HG02973 (cell line): ENCODE measurements around the gene TACR3.
"Not testable (repeated sequence)": the region's sequence is repeated elsewhere in the genome, so short reads cannot be mapped to it uniquely, and the experiment has no call there.

Experiments
- ATAC-seq: cut with Tn5 transposase; IDR thresholded peaks from one replicate; pipeline ENCODE4 v1.9.1; 2021; ENCODE audit warnings: moderate library complexity; ENCODE audit not compliant: unreplicated experiment

TACR3 gene, protein sequence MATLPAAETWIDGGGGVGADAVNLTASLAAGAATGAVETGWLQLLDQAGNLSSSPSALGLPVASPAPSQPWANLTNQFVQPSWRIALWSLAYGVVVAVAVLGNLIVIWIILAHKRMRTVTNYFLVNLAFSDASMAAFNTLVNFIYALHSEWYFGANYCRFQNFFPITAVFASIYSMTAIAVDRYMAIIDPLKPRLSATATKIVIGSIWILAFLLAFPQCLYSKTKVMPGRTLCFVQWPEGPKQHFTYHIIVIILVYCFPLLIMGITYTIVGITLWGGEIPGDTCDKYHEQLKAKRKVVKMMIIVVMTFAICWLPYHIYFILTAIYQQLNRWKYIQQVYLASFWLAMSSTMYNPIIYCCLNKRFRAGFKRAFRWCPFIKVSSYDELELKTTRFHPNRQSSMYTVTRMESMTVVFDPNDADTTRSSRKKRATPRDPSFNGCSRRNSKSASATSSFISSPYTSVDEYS

DNA sequence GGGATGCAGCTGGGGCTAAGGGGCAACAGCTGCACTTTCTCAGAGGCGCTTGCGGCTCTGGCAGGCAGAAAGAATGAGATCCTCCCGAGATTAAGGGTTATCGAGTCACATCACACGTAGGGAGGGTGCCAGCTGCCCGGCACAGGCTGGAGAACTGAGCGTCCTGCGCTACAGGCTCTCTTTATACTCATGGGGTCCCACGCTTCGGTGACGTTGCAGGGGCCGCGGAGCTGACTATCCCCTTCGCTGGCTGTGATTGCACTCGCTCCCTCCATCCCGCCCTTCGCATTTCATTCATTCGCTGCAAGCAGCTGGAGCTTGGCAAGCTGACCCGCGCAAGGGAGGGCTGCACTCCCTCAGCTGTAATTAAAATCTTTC lies at the start of gene TACR3:
Gene TACR3 (minus strand): TSS at position 156 of the 378 bp plus-strand sequence. CDS start 310 bp downstream, outside the sequence.
- no peak for ATAC-seq

DNA sequence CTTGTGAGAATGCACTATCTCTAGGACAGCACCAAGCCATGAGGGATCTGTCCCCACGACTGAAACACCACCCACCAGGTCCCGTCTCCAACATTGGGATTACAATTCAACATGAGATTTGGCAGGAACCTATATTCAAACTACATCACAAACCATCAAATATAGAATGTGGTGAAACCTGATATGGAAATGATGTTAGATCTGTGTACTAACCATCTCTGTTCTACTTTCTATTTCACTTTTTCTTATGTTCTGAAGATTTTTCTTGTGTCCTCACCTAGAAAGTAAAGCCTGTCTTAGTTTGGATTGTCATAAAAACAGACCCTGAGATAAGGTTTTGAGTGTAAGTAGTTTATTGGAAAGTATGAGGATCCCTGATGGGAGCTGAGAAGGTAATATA lies 37.8 kb upstream of the TACR3 start:
- ATAC-seq, result no peak

DNA sequence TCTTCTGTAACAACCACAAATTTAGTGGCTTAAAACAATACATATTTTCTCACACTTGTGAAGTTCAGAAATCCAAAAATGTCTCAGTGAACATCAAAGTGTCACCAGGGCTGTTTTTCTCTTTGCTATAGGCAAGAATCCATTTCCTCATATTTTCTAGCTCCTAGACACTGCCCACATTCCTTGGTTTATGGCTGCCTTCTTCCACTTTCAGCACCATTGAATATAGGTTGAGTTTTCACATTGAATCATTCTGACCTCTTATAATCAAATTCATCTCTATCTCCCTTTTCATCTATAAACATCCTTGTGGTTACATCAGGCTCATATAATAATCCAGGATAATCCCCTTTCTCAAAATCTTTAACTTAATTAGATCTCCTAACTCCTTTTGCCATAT lies 37.0 kb upstream of the TACR3 start:
- no peak for ATAC-seq

DNA sequence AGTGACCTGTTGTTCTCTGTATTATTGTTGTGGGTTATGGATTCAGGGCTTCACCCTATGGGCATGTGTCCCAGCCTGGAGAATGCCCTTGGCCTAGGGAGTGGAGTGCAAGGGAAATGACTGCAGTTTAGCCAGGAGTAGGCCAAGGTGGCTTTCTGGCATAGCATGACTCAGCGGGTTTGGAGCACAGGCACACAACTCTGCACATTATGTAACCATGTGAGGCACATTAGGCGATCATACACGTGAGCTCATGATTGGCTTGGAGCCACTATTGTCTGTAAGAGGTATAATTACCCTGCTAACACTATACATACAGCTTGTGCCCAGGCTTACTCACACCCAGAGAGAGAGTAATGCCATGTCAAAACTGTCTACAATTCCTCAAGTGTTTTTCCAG lies 35.1 kb upstream of the TACR3 start:
- no peak for ATAC-seq

DNA sequence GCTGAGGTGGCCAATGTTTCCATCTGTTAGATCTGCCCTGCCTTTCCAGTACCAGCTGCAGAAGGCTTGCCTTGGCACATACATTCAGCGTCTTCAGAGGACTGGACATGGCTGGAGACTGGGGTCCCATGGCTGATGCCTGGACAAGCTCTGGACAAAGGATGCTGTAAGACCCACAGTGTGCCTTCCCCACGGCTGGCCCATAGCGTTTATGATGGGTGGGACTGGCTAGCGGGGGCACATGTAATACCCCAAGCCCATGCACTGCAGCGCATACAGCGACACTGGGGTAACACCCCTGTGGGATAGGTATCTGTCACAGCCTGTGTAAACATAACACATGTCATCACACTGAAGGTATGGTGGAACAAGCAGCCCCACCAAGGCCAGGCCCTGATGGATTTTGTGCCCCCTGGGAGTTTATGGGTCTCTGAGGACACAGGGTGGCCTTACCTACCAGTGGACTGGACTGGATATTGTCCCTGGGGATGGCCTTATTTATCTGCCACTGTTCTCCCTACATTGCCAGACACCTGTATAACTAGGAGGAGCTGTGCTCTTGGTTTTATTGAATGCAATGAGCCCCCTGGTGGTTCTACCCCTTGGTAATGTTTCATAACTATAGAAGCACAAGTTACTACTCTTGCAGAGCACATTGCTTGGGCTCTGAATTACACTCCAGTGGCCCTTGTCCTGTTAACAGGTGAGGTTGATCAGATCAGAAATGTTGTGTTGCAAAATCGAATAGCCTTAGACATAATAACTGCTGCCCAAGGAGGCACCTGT lies 34.3 kb upstream of the TACR3 start:
- ATAC-seq, result no peak

DNA sequence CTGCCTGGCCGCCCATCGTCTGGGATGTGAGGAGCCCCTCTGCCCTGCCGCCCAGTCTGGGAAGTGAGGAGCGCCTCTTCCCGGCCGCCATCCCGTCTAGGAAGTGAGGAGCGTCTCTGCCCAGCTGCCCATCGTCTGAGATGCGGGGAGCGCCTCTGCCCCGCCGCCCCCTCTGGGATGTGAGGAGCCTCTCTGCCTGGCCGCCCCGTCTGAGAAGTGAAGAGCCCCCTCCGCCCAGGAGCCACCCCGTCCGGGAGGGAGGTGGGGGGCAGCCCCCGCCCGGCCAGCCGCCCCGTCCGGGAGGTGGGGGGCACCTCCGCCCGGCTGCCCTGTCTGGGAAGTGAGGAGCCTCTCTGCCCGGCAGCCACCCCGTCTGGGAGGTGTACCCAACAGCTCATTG lies 3.4 kb upstream of the TACR3 start:
- ATAC-seq, result not testable (repeated sequence)

DNA sequence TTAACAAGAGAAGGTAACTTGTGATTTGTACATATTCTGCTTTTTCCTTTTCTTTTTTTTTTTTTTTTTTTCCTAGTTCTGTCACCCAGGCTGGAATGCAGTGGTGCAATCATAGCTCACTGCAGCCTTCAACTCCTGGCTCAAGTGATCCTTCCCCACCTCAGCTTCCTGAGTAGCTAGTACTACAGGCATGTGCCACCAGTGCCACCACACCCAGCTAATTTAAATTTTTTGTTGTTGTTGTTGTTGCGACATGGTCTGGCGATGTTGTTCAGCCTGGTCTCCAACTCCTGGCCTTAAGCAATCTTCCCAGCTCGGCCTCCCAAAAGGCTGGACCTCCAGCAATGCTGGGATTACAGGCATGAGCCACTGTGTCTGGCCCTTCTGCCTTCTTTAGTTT lies 1.5 kb upstream of the TACR3 start:
- ATAC-seq, result no peak

DNA sequence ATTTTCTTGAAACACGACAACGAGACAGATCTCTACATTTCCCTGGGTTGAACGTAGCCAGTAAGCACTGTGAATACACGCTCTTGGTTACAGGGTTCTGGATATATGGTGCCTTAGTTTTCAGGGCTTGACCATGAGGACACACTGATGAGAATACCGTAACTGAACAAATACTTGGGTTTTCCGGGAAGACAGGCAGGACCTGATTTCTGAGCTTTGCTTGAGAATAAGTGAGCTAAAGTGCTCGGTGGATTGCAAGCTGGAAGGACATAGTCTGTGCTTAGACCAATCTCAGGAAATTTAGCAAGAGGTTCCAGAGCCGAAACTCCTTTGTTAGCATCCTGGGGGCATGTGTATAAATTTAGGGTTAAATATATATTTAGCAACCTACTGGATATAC lies 876 bp upstream of the TACR3 start:
- ATAC-seq, result no peak

DNA sequence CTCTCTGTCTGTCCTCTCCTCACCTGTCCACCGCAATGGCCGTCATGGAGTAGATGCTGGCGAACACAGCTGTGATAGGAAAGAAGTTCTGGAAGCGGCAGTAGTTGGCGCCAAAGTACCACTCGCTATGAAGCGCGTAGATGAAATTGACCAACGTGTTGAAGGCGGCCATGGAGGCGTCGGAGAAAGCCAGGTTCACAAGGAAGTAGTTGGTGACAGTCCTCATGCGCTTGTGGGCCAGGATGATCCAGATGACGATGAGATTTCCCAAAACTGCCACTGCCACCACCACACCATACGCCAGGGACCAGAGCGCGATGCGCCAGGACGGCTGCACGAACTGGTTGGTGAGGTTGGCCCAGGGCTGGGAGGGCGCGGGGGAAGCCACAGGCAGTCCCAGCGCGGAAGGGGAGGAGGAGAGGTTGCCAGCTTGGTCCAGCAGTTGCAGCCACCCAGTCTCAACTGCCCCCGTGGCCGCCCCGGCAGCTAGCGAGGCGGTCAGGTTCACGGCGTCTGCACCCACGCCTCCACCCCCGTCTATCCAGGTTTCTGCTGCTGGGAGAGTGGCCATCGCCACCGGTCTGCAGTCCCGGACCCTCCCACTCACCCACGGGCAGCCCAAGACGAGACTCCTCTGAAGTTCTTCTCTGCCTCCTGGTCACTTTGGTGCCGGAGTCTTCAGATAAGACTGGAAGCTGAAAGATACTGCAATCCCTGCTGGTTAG lies 518 bp downstream of the TACR3 start:
- ATAC-seq, result no peak

DNA sequence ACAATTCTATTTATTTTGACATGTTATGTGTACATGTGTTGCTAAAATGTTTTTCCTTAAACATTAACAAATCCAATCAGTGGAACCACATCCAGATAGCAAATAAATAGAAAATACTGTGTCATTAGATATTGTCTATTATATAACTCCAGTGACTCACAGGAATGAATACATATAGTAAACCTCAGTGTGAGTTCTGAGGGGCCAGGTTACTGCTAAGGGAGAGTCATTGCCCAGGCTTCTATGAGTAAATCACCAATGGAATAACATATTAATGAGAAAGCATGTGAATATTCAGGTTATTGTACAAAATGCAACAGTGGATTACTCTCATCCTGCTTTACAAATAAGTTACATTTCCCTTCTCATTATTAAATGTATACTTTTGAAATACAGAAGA lies 27.2 kb downstream of the TACR3 start:
- no peak for ATAC-seq

DNA sequence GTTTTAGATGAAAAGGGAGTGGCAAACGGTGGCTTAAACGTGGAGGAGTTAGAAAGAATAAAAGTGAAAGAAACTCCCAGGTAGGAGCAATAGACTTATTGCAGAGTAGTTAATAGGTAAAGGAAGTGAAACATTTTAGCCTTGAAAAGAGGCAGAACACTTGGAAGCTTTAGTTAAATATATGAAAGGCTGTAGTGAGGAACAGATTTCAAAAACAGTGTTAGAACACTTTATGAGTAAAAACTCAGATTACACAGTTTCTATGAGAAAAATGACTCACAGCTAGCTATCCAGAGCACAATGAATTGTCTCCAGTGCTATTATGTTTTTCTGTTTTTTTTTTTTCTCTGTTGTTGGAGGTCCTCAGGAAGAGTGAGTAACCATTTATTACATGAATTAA lies 45.8 kb downstream of the TACR3 start:
- ATAC-seq, result no peak

DNA sequence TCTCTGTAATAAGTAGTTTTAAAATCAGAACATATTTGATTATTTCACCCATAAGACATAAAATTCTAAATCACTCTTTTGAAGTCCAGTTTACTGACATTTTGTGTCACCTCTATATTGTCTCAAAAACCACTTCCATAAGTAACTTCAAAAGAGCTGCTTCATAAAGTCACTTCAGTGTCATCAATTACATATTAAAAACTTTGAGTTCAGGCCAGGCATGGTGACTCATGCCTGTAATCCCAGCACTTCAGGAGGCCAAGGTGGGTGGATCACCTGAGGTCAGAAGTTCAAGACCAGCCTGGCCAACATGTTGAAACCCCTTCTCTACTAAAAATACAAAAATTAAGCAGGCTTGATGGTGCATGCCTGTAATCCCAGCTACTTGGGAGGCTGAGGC lies 53.0 kb downstream of the TACR3 start:
- ATAC-seq, result not testable (repeated sequence)

DNA sequence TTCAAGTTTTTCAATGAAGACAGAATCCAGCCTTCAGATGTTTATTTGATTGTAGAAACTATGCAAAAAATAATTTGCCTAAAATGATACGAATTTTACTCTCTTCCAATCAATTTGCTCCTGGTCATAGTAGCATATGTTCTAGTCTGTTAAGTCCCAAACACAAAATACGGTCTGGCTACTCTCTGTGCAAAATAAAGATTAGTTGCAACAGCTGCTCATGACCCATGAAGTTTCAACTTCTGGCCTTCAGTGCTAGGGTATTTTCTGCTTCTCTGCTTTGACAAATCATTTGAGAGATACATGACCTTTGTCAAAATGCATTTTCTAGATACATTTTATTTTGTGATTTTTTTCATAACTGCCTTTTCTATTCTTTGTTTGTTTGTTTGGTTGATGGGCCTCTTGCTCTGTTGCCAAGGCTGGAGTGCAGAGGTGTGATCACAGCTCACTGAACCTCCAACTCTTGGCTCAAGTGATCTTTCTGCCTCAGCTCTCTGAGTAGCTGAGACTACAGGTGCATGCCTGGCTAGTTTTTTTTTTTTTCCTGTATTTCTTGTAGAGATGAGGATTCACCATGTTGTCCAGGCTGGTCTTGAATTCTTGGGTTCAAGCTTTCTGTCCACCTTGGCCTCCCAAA lies 55.2 kb downstream of the TACR3 start:
- no peak for ATAC-seq

DNA sequence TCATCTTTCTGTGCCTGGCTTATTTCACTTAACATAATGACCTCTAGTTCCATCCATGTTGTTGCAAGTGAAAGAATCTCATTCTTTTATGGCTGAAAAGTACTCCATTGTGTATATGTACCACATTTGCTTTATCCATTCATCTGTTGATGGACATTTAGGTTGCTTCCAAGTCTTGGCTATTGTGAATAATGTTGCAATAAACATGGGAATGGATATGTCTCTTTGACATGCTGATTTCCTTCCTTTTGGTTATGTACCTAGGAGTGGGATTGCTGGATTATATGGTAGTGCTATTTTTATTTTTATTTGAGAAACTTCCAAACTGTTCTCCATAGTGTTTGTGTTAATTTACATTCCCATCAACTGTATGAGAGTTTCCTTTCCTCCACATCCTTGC lies 71.2 kb downstream of the TACR3 start:
- no peak for ATAC-seq

DNA sequence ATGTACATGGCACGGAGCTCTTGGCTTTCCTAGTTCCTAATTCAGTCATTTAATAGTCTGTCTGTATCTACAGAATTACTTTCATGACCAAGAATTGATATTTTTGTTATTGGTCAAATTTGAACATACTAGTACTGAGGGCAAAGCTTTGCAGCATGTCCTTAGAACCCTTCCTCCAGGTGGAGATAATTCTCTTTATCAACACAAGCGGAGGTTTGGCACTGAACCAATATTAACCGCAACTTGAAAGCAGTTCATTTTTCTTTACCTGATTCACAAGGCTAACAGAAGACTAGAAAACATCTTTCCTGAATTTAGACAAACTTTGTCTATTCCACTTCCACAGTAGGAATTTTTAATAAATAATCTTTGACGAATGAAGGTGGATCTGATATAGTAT lies 73.8 kb downstream of the TACR3 start:
- no peak for ATAC-seq

DNA sequence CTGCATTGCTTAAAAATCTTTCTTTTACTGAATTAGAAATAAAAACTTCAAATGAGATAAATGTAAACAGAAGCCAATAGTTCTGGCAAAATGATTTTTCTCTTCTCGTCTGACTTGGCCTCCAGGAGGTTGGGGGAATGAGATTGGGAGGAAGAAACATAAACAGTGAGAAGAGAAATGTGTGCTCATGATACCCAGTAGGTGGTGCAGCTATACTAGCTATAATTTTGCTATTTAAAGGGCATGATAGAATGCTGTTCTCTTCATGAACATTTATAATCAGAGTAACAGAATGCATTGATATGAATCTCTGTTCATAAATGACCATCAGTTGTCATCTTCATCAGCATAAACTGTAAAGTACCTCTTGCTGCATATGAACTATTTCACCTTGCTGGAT lies 85.5 kb downstream of the TACR3 start:
- ATAC-seq, result no peak

DNA sequence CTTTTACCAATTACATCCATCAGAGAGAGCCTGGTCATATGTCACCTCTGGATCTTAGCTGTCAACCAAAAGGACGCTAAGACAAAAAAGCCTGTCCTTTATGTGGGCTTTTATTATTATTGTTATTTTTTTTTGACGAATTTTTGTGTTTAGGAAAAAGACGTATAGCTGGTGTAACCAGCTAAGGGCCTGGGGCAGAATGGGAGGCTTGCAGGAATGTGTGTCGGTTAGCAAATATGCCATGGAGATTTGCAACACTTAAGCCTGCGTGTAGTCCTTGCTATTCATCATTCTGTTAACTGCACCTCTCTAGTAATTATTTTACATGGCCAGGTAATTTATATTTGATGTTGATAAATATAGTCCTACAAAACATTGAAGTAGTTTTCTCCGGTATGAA lies 93.5 kb downstream of the TACR3 start:
- ATAC-seq, result no peak

DNA sequence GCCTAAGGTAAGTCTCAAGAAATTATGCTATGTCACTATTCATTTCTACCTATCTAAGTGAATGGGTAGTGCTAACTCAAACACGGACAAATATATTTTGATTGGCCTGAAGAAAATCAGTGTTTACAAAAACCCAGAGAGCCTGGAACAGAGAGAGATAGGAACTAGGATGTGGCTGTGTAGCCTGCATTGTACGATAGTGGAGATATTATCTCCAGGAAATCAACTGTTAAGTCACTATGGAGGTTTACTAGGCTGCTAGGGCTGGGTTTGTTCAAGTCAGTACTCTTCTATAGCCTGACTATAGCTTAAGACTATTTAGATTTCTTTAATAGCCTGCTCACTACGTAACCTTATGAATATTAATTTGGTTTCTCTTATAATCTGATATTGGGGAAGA lies 127.9 kb downstream of the TACR3 start:
- ATAC-seq, result no peak

DNA sequence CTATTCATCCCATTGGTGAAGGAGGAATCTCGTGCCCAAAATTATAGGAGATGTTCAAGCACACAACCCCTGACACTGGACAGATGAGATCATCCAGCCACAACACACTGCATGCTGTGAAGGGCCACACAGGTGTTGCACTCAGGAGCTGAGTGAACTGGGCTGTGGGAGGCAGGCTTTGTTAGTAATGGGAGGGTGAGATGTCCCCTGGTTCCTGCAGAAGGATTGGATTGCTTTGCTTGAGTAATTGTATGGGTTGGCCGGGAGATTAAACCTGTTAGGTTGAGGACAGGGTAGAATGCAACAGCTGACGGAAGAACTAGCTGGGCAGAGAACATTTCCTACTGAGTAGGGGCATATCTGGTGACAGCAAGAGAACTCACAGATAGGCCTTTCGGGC lies 152.2 kb downstream of the TACR3 start:
- no peak for ATAC-seq

DNA sequence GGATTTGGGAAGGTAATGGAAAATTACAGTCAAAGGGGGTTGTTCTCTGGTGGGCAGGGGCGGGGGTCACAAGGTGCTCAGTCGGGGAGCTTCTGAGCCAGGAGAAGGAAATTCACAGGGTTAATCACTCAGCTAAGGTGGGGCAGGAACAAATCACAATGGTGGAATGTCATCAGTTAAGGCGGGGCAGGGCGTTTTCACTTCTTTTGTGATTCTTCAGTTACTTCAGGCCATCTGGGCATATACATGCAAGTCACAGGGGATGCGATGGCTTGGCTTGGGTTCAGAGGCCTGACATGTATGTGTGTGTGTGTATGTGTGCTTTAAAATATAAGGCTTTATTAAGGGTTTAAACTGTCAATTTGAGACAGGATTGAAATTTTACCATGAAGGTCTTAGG lies 160.6 kb downstream of the TACR3 start:
- not testable (repeated sequence) for ATAC-seq
